Activated CD8-positive, alpha-beta T cell treated with anti-CD3 and anti-CD28 coated beads, Interleukin-2, amount 10 ng/mL, durations not matched to agents 7 days and 5 days (primary cell): ENCODE results near the gene CD247. TPM values are rescaled to one million over a fixed set of nuclear protein-coding genes. Genes with fewer than 3 reads are reported as not detected.

Source experiments
- ATAC-seq: fragments of 150-1000 bp; cut with Tn5 transposase; one replicate; pipeline ENCODE4 v1.10.0; 2021; ENCODE audit warnings: moderate library complexity
- CTCF ChIA-PET: fragments of 350-600 bp; sonication (Branson Sonifier 250); formaldehyde crosslinking; loops from one replicate; lab custom pipeline; 2021; ENCODE audit warnings: antibody characterized with exemption; lab: Charles Lee
- POLR2A ChIA-PET: fragments of 350-600 bp; sonication (Branson Sonifier 250); formaldehyde crosslinking; loops from one replicate; lab custom pipeline; 2021; ENCODE audit warnings: antibody characterized with exemption; lab: Charles Lee
- DNase-seq: peaks from one replicate; pipeline ENCODE4 v3.0.0-alpha.2; 2020
- H3K27ac Mint-ChIP-seq: one replicate; pipeline ENCODE4 v1.8.0; 2021; ENCODE audit warnings: mild to moderate bottlenecking, mixed read lengths
- H3K27me3 Mint-ChIP-seq: one replicate; pipeline ENCODE4 v1.8.0; 2021; ENCODE audit warnings: low read depth, mixed read lengths
- H3K36me3 Mint-ChIP-seq: one replicate; pipeline ENCODE4 v1.8.0; 2021; ENCODE audit warnings: low read depth, mixed read lengths
- H3K4me1 Mint-ChIP-seq: one replicate; pipeline ENCODE4 v1.8.0; 2021; ENCODE audit warnings: low read depth, mixed read lengths
- H3K4me3 Mint-ChIP-seq: one replicate; pipeline ENCODE4 v1.8.0; 2021; ENCODE audit warnings: mild to moderate bottlenecking, mixed read lengths
- H3K9me3 Mint-ChIP-seq: one replicate; pipeline ENCODE4 v1.8.0; 2022; ENCODE audit warnings: mixed read lengths; ENCODE audit not compliant: insufficient read depth
- total RNA-seq, 2 experiments: library from RNA; stranded (reverse); gene quantifications; one replicate each; pipeline ENCODE4 v1.2.3, GENCODE V29; 2021

Gene CD247
- total RNA-seq, 2 experiments from 2014 or later = 243 to 251 TPM

DNA sequence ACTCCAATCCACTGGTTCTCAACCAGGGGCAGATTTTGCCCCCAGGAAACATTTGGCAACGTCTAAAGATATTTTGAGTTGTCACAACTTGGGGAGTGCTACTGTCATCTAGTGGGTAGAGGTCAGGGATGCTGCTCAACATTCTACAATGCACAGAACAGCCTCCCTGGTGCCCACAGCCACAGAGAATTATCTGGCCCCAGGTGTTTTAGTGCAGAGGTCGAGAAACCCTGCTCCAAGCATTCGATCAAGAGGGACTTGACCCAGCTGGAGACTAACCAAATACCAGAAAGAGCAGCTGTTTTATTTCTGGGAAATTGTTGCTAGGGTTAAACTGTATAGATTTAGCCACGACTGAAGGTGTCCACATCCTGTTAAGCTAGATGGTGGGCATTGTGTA, 19.2 kb downstream of the CD247 start:
- Mint-ChIP-seq H3K27me3 (no peaks in the 10 kb centered on the region), H3K4me1 (peaks cover 100% of the 10 kb centered on the region), H3K27ac (peak overlapping the region; percentile 86), H3K36me3 (peaks cover 92% of the 10 kb centered on the region), H3K9me3 (no peaks in the 10 kb centered on the region), H3K4me3 (peak overlapping the region; percentile 66)
- CTCF ChIA-PET = interaction anchor here (0.5 to 6.1 kb wide), 16 partner anchors 9 to 378 kb away, joined by 3 to 67 read pairs (median 4); partner anchors contain the start of gene CD247
- DNase-seq = peak; percentile 43
- POLR2A ChIA-PET = interaction anchor here (0.8 to 4.0 kb wide), 8 partner anchors 9 to 52 kb away, joined by 3 to 60 read pairs (median 6); partner anchors contain the start of gene CD247
- peak; percentile 39 for ATAC-seq

DNA sequence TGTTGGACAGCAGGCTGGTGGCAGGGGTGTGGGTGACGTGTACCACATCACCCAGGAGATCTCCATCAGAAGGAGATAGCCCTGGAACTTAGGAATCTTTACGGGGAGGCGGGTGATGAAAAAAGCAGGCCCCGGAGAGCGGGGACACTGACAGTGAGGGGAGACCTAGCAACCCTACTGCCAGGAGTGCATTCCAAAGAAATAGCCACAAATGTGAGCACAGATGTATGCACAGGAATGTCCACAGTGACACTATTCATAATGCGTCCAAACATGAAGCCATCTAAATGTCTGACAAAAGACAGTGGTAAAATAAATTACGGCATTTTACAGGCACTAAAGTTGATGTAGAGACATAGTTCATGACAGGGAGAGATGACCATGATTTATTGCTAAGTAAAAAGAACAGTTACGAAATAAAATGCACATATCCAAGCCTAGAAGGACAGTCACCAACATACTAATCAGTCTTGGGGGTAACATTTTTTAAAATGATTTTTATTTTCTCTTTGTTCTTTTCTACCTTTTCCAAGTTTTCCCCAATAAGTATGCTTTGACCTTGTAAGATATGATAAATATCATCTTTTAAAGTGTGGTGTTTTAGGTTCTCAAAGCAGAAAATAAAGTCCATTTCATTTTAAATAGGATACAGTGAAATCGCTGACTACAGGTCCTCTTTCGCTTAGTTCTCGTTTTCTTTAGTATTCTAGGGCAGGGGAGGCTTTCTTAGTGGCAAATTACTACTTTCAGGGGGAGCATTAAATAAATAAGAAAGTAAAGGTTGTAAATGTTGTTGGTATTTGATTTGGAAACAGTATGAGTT, 21.3 kb downstream of the CD247 start:
- Mint-ChIP-seq H3K36me3 (peaks cover 87% of the 10 kb centered on the region), H3K27me3 (no peaks in the 10 kb centered on the region), H3K4me1 (peaks cover 97% of the 10 kb centered on the region), H3K27ac (peak overlapping the region; percentile 94), H3K4me3 (no peak overlapping the region), H3K9me3 (no peaks in the 10 kb centered on the region)
- CTCF ChIA-PET = interaction anchor here (1.0 to 6.1 kb wide), 3 partner anchors 20 to 42 kb away, joined by 3 to 67 read pairs (median 5); partner anchors contain the start of gene CD247
- DNase-seq = no peak
- POLR2A ChIA-PET = interaction anchor here (0.9 to 4.3 kb wide), 3 partner anchors 11 to 42 kb away, joined by 5 to 60 read pairs (median 13); partner anchors contain the start of gene CD247
- no peak for ATAC-seq

DNA sequence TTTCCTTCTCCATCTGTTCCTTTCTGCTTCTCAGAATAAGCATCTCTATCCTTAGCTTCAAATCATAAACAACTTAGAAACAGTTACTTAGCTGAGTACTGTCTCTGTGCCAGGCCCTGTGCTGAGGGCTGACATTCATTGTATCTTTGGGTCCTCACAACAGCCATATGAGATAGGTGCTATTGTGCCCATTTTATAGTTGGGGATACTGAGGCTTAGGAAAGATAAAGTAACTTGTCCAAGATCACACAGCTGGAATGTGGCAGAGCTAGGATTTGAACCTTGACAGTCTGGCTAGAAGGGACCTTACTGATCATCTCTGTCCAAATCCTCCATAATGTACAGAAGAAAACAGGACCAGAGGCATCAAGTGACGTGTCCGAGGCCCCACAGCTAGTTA, 25.0 kb downstream of the CD247 start:
- H3K36me3 Mint-ChIP-seq = peaks cover 79% of the 10 kb centered on the region
- ATAC-seq = no peak
- DNase-seq = no peak
- POLR2A ChIA-PET = interaction anchor here (0.7 to 4.3 kb wide), 5 partner anchors 10 to 39 kb away, joined by 4 to 18 read pairs (median 4); partner anchors contain the start of gene CD247
- peak overlapping the region; percentile 94 for H3K27ac Mint-ChIP-seq
- CTCF ChIA-PET = interaction anchor here (1.3 to 3.3 kb wide), 7 partner anchors 10 to 48 kb away, joined by 3 to 12 read pairs (median 10); partner anchors contain the start of gene CD247
- peak overlapping the region; percentile 77 for H3K4me3 Mint-ChIP-seq
- no peaks in the 10 kb centered on the region for H3K27me3 Mint-ChIP-seq
- H3K4me1 Mint-ChIP-seq = peaks cover 93% of the 10 kb centered on the region
- H3K9me3 Mint-ChIP-seq = no peaks in the 10 kb centered on the region

DNA sequence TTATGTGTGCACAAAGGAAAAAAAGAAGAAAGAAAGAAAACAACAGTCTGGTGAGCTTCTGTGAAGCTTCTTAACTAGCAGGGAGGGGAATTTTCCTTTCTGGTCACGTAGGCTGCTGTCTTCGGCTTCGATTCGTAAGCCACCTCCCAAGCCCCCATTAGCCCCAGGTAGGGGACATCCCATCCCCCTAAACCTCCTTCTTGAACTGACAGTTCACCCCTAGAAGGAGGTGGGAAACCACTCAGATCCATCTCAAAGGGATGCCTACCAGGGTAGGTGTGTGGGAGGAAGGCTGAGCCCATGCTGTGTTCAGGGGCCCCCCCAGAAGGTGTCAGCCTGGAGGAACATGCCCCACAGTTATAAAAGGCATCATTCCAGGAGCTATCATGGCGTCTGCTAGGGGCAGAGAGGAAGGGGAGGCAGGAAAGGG, 25.8 kb downstream of the CD247 start:
- Mint-ChIP-seq H3K27me3 (no peaks in the 10 kb centered on the region), H3K36me3 (peaks cover 79% of the 10 kb centered on the region), H3K4me3 (peak overlapping the region; percentile 77), H3K4me1 (peaks cover 93% of the 10 kb centered on the region), H3K9me3 (no peaks in the 10 kb centered on the region), H3K27ac (peak overlapping the region; percentile 94)
- POLR2A ChIA-PET = interaction anchor here (1.4 to 4.3 kb wide), 3 partner anchors 10 to 38 kb away, joined by 4 to 18 read pairs (median 13); partner anchors contain the start of gene CD247
- peak; percentile 57 for ATAC-seq
- peak; percentile 64 for DNase-seq
- CTCF ChIA-PET = interaction anchor here (0.7 to 3.3 kb wide), 9 partner anchors 10 to 63 kb away, joined by 3 to 12 read pairs (median 7); partner anchors contain the start of gene CD247

DNA sequence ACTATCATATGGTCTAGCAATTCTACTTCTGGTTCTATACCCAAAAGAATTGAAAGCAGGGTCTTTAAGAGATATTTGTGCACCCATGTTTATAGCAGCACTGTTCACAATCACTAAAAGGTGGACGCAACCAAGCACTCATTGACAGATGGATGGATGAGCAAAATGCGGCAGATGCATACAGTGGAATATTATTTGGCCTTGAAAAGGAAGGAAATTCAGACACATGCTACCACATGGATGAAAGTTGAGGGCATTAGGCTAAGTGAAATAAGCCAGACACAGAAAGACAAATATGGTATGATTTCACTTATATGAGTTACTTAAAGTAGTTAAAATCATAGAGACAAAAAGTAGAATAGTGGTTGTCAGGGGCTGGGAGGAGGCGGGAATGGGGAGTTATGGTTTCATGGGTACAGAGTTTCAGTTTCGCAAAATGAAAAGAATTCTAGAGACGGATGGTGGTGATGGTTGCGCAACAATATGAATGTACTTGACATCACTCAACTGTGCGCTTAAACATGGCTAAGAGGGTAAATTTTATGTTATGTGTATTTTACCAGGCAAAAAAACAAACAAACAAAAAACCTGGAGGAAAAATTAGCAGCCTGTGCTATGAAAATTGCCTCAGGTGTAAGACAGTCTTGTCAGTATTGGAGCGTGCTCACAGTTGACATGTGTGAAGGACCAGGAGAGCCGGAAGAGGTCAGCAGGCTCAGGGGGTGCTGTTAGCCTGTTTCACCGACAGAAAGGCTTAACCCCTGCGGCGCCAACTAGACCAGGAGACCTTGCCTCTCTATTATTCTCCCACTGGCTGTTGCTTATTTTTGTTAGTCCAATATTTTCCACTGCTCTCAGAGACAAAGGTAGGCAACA, 26.5 kb downstream of the CD247 start:
- Mint-ChIP-seq H3K4me1 (peaks cover 92% of the 10 kb centered on the region), H3K9me3 (no peaks in the 10 kb centered on the region), H3K27ac (peak overlapping the region; percentile 94), H3K36me3 (peaks cover 79% of the 10 kb centered on the region), H3K27me3 (no peaks in the 10 kb centered on the region), H3K4me3 (peak overlapping the region; percentile 77)
- ATAC-seq (peak; percentile 65), DNase-seq (peak; percentile 73)
- CTCF ChIA-PET = interaction anchor here (0.7 to 3.5 kb wide), 10 partner anchors 8 to 64 kb away, joined by 3 to 15 read pairs (median 8); partner anchors contain the start of gene CD247
- POLR2A ChIA-PET = interaction anchor here (1.4 to 2.5 kb wide), 3 partner anchors 9 to 26 kb away, joined by 4 to 18 read pairs (median 6); partner anchors contain the start of gene CD247

DNA sequence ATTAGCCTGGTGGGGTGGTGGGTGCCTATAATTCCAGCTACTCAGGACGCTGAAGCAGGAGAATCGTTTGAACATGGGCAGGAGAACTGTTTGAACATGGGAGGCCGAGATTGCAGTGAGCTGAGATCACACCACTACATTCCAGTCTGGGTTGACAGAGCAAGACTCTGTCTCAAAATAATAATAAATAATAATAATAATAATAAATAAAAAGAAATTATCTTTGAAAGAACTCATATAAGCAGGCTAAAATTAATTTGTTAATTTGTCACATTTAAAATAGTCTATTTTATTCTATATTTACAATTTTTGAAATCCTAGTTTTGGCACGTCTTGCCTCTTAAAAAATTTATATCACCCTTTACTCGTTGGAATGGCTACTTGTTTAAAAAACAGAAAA, 27.6 kb downstream of the CD247 start:
- Mint-ChIP-seq H3K36me3 (peaks cover 79% of the 10 kb centered on the region), H3K27me3 (no peaks in the 10 kb centered on the region), H3K27ac (peak overlapping the region; percentile 94), H3K4me3 (peak overlapping the region; percentile 40), H3K4me1 (peaks cover 92% of the 10 kb centered on the region), H3K9me3 (no peaks in the 10 kb centered on the region)
- POLR2A ChIA-PET = interaction anchor here (1.5 kb wide), 1 partner anchor 27 kb away, joined by 6 read pairs; the partner anchor contains the start of gene CD247
- CTCF ChIA-PET = interaction anchor here (2.4 to 3.5 kb wide), 2 partner anchors 9 to 16 kb away, joined by 7 to 15 read pairs; no protein-coding TSS in a partner anchor
- DNase-seq = no peak
- ATAC-seq = no peak

DNA sequence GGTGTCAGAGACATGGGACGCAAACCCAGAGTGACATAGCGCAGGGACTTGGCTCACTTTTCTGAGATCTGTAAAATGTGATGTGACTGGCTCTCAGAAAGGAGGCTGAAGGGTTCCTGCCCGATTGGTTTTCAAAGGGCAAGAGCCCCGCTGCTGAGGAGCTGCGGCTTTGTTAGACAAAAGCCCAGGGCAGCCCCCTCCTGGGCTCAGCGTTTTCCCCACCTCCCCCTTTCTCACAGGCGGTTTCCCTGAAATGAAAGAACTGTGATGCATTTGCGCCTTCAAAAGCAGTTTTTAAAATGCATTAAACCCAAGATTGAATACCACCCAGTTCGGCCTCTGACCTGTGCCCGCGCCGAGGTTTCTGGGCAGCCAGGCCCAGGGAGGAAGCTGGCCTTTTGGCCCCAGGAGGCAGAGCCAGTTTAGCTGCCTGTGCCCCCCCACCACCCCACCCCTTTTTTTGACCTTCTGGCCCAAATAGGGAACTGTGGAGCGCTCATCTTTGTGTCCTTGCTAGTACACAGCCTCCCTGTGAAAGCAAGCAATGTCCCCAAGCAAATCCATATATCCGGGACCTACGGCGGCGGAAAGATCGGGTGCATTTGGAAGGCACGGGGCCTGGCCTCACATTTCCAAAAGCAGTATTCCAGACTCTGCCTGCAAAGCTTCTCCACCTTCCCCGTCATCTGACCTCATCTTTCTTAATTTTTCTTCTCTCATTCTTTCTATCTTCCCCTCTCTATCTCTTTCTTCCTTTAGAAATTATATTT, 28.6 kb downstream of the CD247 start:
- CTCF ChIA-PET = interaction anchor here (0.7 to 3.5 kb wide), 6 partner anchors 10 to 106 kb away, joined by 3 to 15 read pairs (median 4); no protein-coding TSS in a partner anchor
- POLR2A ChIA-PET = interaction anchor here (0.6 to 2.8 kb wide), 9 partner anchors 10 to 40 kb away, joined by 3 to 10 read pairs (median 4); partner anchors contain the start of gene CD247

DNA sequence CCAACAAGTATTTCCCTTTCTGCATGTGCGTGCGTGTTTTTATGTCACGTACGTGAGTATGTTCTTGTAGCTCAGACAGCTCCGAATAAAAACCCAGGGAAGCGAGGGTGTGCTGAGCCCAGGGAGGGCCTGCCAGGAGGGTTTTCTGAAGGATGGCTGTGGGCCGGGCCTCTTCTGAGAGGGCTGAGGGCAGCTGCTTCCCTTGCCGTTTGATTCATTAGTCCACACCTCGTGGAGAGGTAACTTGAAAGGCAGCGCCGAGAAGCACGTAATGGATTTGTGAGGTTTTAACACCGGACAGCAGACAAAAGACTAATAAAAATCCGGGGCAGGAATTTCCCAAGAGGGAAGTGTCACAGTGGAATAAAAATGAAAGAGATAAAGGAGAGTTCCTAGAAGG, 29.5 kb downstream of the CD247 start:
- DNase-seq = no peak
- peaks cover 92% of the 10 kb centered on the region for H3K4me1 Mint-ChIP-seq
- ATAC-seq = no peak
- peak overlapping the region; percentile 61 for H3K4me3 Mint-ChIP-seq
- peak overlapping the region; percentile 84 for H3K27ac Mint-ChIP-seq
- ChIA-PET CTCF (interaction anchor here (0.6 to 3.5 kb wide), 6 partner anchors 11 to 52 kb away, joined by 3 to 15 read pairs (median 5); no protein-coding TSS in a partner anchor), POLR2A (interaction anchor here (0.6 to 2.8 kb wide), 6 partner anchors 27 to 41 kb away, joined by 3 to 10 read pairs (median 4); partner anchors contain the start of gene CD247)
- H3K36me3 Mint-ChIP-seq = peaks cover 77% of the 10 kb centered on the region
- no peaks in the 10 kb centered on the region for H3K27me3 Mint-ChIP-seq
- H3K9me3 Mint-ChIP-seq = no peaks in the 10 kb centered on the region

More for the DNA sequence above, 28.6 kb downstream of the CD247 start:
- DNase-seq (peak; percentile 62), ATAC-seq (peak; percentile 28)
- H3K27me3 Mint-ChIP-seq = no peaks in the 10 kb centered on the region
- peak overlapping the region; percentile 84 for H3K27ac Mint-ChIP-seq
- no peaks in the 10 kb centered on the region for H3K9me3 Mint-ChIP-seq
- H3K36me3 Mint-ChIP-seq = peaks cover 79% of the 10 kb centered on the region
- H3K4me3 Mint-ChIP-seq = peak overlapping the region; percentile 53
- peaks cover 92% of the 10 kb centered on the region for H3K4me1 Mint-ChIP-seq

DNA sequence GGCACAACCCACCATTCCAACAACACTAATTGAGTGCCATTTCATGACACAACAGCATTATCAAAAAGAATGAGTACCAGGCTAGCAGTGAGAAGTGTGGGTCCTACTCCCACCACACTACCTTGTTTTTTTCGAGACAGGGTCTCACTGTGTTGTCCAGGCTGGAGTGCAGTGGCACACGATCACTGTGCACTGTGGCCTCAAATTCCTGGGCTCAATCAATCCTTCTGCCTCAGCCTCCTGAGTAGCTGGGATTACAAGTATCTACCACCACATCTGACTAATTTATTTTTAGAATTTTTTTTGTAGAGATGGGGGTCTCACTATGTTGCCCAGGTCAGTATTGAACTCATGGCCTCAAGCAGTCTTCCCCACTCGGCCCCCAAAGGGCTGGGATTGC, 30.7 kb downstream of the CD247 start:
- ChIA-PET CTCF (interaction anchor here (1.3 to 1.6 kb wide), 2 partner anchors 47 to 53 kb away, joined by 4 to 5 read pairs; no protein-coding TSS in a partner anchor), POLR2A (interaction anchor here (0.7 to 2.8 kb wide), 7 partner anchors 12 to 40 kb away, joined by 3 to 10 read pairs (median 4); partner anchors contain the start of gene CD247)
- Mint-ChIP-seq H3K4me3 (no peak overlapping the region), H3K9me3 (no peaks in the 10 kb centered on the region), H3K36me3 (peaks cover 83% of the 10 kb centered on the region), H3K4me1 (peaks cover 95% of the 10 kb centered on the region), H3K27me3 (no peaks in the 10 kb centered on the region), H3K27ac (peak overlapping the region; percentile 84)
- ATAC-seq = no peak
- no peak for DNase-seq
